ENCODE data around the gene RBM14.
"Not testable (repeated sequence)": the region's sequence is repeated elsewhere in the genome, so short reads cannot be mapped to it uniquely, and the experiment has no call there.

RBM14 gene

GRCh38 chr11:66598993-66599392 is 17.4 kb upstream of the RBM14 start:
- no peak for DNase-seq

- no peak for DNase-seq
These were observed 16.2 kb upstream of the RBM14 start for GRCh38 chr11:66600219-66600618.

GRCh38 chr11:66600631-66601233 is 15.7 kb upstream of the RBM14 start:
- no peak for DNase-seq

- no peak for DNase-seq
These were observed 13.4 kb upstream of the RBM14 start for GRCh38 chr11:66603072-66603471.

GRCh38 chr11:66604155-66604554 is 12.3 kb upstream of the RBM14 start:
- DNase-seq, result no peak

- DNase-seq, result not testable (repeated sequence)
These were observed 9.8 kb upstream of the RBM14 start for GRCh38 chr11:66606608-66607007.

- no peak for DNase-seq
These were observed 9.2 kb upstream of the RBM14 start for GRCh38 chr11:66607126-66607834.

GRCh38 chr11:66609721-66610617 is 6.5 kb upstream of the RBM14 start:
- no peak for DNase-seq

- DNase-seq, result no peak
These were observed 4.0 kb upstream of the RBM14 start for GRCh38 chr11:66612458-66612857.

GRCh38 chr11:66614073-66614472 is 2.4 kb upstream of the RBM14 start:
- DNase-seq, result no peak

- DNase-seq, result no peak
These were observed 865 bp downstream of the RBM14 start for GRCh38 chr11:66617155-66617834.

- no peak for DNase-seq
These were observed 2.7 kb downstream of the RBM14 start for GRCh38 chr11:66619080-66619554.

- no peak for DNase-seq
These were observed 8.0 kb downstream of the RBM14 start for GRCh38 chr11:66624450-66624849.

- DNase-seq, result no peak
These were observed 8.8 kb downstream of the RBM14 start for GRCh38 chr11:66625041-66625751.

GRCh38 chr11:66625752-66626149 is 9.3 kb downstream of the RBM14 start:
- no peak for DNase-seq

- no peak for DNase-seq
These were observed 10.0 kb downstream of the RBM14 start for GRCh38 chr11:66626382-66626781.

GRCh38 chr11:66626926-66627325 is 10.5 kb downstream of the RBM14 start:
- no peak for DNase-seq

GRCh38 chr11:66628061-66628603 is 11.7 kb downstream of the RBM14 start:
- DNase-seq, result no peak

- DNase-seq, result no peak
These were observed 12.9 kb downstream of the RBM14 start for GRCh38 chr11:66629356-66629755.

- DNase-seq, result no peak
These were observed 15.5 kb downstream of the RBM14 start for GRCh38 chr11:66631883-66632282.

- DNase-seq, result no peak
These were observed 16.5 kb downstream of the RBM14 start for GRCh38 chr11:66632952-66633351.

- DNase-seq, result no peak
These were observed 20.0 kb downstream of the RBM14 start for GRCh38 chr11:66636411-66636810.
